ENCODE measurements around the gene PPP4R2.

GRCh38 chr3:73108750-73109149, 112.1 kb downstream of the PPP4R2 start:
- TF ChIP-seq CTCF (conservative IDR thresholded peaks at IDR 0.05) (no peak), ZFX (IDR thresholded peaks at IDR 0.05) (no peak)

Measured in C4-2B (cell line).